WTC11 (cell line): ENCODE measurements around the gene MTA3.

Source experiments
- E2F1 ChIP-seq: sonication (generic); formaldehyde crosslinking; IDR thresholded peaks from 2 replicates; pipeline ENCODE4 v1.8.0; 2022; ENCODE audit warnings: mild to moderate bottlenecking, missing genetic modification reagents
- FOXP1 ChIP-seq: sonication (generic); formaldehyde crosslinking; IDR thresholded peaks from 2 replicates; pipeline ENCODE4 v1.8.0; 2022; ENCODE audit warnings: missing genetic modification reagents, mild to moderate bottlenecking, moderate library complexity, borderline replicate concordance
- NFE2L1 ChIP-seq: sonication (generic); formaldehyde crosslinking; IDR thresholded peaks from 2 replicates; pipeline ENCODE4 v1.8.1; 2023; ENCODE audit warnings: missing genetic modification reagents
- ZNF121 ChIP-seq: sonication (generic); formaldehyde crosslinking; IDR thresholded peaks from 2 replicates; pipeline ENCODE4 v1.8.0; 2023; ENCODE audit warnings: missing genetic modification reagents
- TF ChIP-seq, protein P1 (sequence below): sonication (generic); formaldehyde crosslinking; conservative IDR thresholded peaks from 2 replicates; pipeline ENCODE4 v1.8.1; 2022; ENCODE audit warnings: mild to moderate bottlenecking, missing genetic modification reagents
- TF ChIP-seq, protein P2 (sequence below): sonication (generic); formaldehyde crosslinking; IDR thresholded peaks from 2 replicates; pipeline ENCODE4 v1.8.0; 2022; ENCODE audit warnings: mild to moderate bottlenecking, missing genetic modification reagents
- TF ChIP-seq, protein P3 (sequence below): fragments of 200-600 bp; IDR thresholded peaks from 2 replicates; pipeline ENCODE4 v1.8.0; 2022; ENCODE audit warnings: antibody characterized with exemption

- TF ChIP-seq, protein P1, sequence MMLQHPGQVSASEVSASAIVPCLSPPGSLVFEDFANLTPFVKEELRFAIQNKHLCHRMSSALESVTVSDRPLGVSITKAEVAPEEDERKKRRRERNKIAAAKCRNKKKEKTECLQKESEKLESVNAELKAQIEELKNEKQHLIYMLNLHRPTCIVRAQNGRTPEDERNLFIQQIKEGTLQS (CRISPR knock-in tag): no peak
- TF ChIP-seq E2F1 (CRISPR knock-in tag) (no peak), FOXP1 (CRISPR knock-in tag) (no peak), NFE2L1 (CRISPR knock-in tag) (no peak), ZNF121 (no peak)
- TF ChIP-seq, protein P2, sequence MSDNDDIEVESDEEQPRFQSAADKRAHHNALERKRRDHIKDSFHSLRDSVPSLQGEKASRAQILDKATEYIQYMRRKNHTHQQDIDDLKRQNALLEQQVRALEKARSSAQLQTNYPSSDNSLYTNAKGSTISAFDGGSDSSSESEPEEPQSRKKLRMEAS (CRISPR knock-in tag): no peak
- TF ChIP-seq, protein P3, sequence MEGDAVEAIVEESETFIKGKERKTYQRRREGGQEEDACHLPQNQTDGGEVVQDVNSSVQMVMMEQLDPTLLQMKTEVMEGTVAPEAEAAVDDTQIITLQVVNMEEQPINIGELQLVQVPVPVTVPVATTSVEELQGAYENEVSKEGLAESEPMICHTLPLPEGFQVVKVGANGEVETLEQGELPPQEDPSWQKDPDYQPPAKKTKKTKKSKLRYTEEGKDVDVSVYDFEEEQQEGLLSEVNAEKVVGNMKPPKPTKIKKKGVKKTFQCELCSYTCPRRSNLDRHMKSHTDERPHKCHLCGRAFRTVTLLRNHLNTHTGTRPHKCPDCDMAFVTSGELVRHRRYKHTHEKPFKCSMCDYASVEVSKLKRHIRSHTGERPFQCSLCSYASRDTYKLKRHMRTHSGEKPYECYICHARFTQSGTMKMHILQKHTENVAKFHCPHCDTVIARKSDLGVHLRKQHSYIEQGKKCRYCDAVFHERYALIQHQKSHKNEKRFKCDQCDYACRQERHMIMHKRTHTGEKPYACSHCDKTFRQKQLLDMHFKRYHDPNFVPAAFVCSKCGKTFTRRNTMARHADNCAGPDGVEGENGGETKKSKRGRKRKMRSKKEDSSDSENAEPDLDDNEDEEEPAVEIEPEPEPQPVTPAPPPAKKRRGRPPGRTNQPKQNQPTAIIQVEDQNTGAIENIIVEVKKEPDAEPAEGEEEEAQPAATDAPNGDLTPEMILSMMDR: no peak
These were observed 4.1 kb downstream of the MTA3 start for GRCh38 chr2:42572297-42573081.
